Testis (tissue), 3 donors: ENCODE data around the gene AP1G1. TPM values are rescaled to one million over a fixed set of nuclear protein-coding genes. Genes with fewer than 3 reads are reported as not detected.
A peak's percentile ranks its signal among the peaks of the same experiment; 100 is the strongest.

Source experiments
- DNase-seq: peaks from one replicate; pipeline ENCODE4 v3.0.0-alpha.2; 2019
- H3K27ac ChIP-seq, 2 donors: fragments of 200-600 bp; sonication (generic); one replicate each; pipeline ENCODE4 v1.5.1; 2019
- H3K27me3 ChIP-seq: fragments of 200-600 bp; sonication (generic); one replicate; pipeline ENCODE4 v1.5.1; 2019
- H3K36me3 ChIP-seq: fragments of 200-600 bp; sonication (generic); one replicate; pipeline ENCODE4 v1.5.1; 2017; ENCODE audit warnings: low read depth; ENCODE audit errors: missing control alignments
- H3K4me1 ChIP-seq: fragments of 200-600 bp; sonication (generic); one replicate; pipeline ENCODE4 v1.5.1; 2019
- H3K4me3 ChIP-seq, 2 donors: fragments of 200-600 bp; sonication (generic); one replicate each; pipeline ENCODE4 v1.5.1; 2017 to 2019
- H3K9me3 ChIP-seq: fragments of 200-600 bp; sonication (generic); one replicate; pipeline ENCODE4 v1.5.1; 2017
- CTCF ChIP-seq, 3 experiments: fragments of 450-650 bp in 2 of 3; fragments of 200-600 bp in 1 of 3; sonication (generic) in 1 of 3; IDR thresholded peaks; one replicate each; pipeline ENCODE4 v1.5.1; 2016 to 2019; ENCODE audit warnings: antibody characterized with exemption in 3 of 3, mild to moderate bottlenecking in 2 of 3, moderate library complexity in 1 of 3
- POLR2A ChIP-seq: fragments of 450-650 bp; IDR thresholded peaks from one replicate; pipeline ENCODE4 v1.6.1; 2017; ENCODE audit warnings: antibody characterized with exemption, mild to moderate bottlenecking, moderate library complexity
- WGBS, 2 donors: methylation state at CpG; one replicate each; pipeline ENCODE4 v1.1.5; 2018; 5-methylcytosine and 5-hydroxymethylcytosine counted together
- intact Hi-C: fragments of 100-400 bp; cut with DNase I; formaldehyde crosslinking; loops from one replicate; pipeline ENCODE4 v1.15.1; 2023; ENCODE audit warnings: low total_unique reads
- polyA plus RNA-seq: library from polyadenylated mRNA; stranded (reverse); fragments of 350-450 nt; fragmentation: Illumina TruSeq; extraction: RNeasy Lipid Tissue Mini Kit (QIAGEN cat#74804); gene quantifications from one replicate; pipeline ENCODE4 v1.2.3, GENCODE V29; 2014; ENCODE audit warnings: low read depth, low replicate concordance; ENCODE audit not compliant: insufficient read depth
- total RNA-seq, 2 donors: library from RNA; depleted of rRNA; stranded (reverse); fragments of >200 nt; gene quantifications; one replicate each; pipeline ENCODE4 v1.2.3, GENCODE V29; 2016

The AP1G1 gene
- total and polyA plus RNA-seq, 3 donors from 2014 or later, result 125 to 203 (median 155) TPM

- no peak for DNase-seq
- H3K36me3 ChIP-seq, result no peaks in the 10 kb centered on the region
- no peaks in the 10 kb centered on the region for H3K4me1 ChIP-seq
- 98 to 99% methylated on average over 6 of the region's 6 CpGs for WGBS, 2 donors
- intact Hi-C loops, result no loop called here
- no peaks in the 10 kb centered on the region for H3K9me3 ChIP-seq
- no peak overlapping the region for H3K4me3 ChIP-seq
- H3K27me3 ChIP-seq, result no peaks in the 10 kb centered on the region
- no peak overlapping the region for H3K27ac ChIP-seq
- TF ChIP-seq POLR2A (no peak), CTCF (IDR thresholded peaks at IDR 0.05) (no peak)
Observed at GRCh38 chr16:71737501-71737900, 71.1 kb downstream of the AP1G1 start.

GRCh38 chr16:71734511-71734910 is 74.1 kb downstream of the AP1G1 start:
- no peak overlapping the region for H3K27ac ChIP-seq
- intact Hi-C loops, result no loop called here
- peaks cover 24% of the 10 kb centered on the region for H3K4me1 ChIP-seq
- 70 to 82% methylated on average over 5 of the region's 5 CpGs for WGBS, 2 donors
- H3K4me3 ChIP-seq, result no peak overlapping the region
- H3K27me3 ChIP-seq, result no peaks in the 10 kb centered on the region
- no peaks in the 10 kb centered on the region for H3K9me3 ChIP-seq
- TF ChIP-seq POLR2A, result no peak
- no peak for TF ChIP-seq CTCF (IDR thresholded peaks at IDR 0.05)
- no peaks in the 10 kb centered on the region for H3K36me3 ChIP-seq
- no peak for DNase-seq

- WGBS, 2 donors, result 49 to 58% methylated on average over 3 of the region's 3 CpGs
- intact Hi-C loops, result no loop called here
- no peaks in the 10 kb centered on the region for H3K36me3 ChIP-seq
- H3K4me1 ChIP-seq, result peaks cover 26% of the 10 kb centered on the region
- H3K4me3 ChIP-seq, result no peak overlapping the region
- no peaks in the 10 kb centered on the region for H3K27me3 ChIP-seq
- no peak for DNase-seq
- H3K27ac ChIP-seq, result peak overlapping the region in 1 of 2 donors; percentile 2
- TF ChIP-seq POLR2A, result no peak
- TF ChIP-seq CTCF (IDR thresholded peaks at IDR 0.05), result no peak
- no peaks in the 10 kb centered on the region for H3K9me3 ChIP-seq
Observed at GRCh38 chr16:71732587-71732986, 76.0 kb downstream of the AP1G1 start.

GRCh38 chr16:71727551-71728324 is 80.9 kb downstream of the AP1G1 start:
- 86 to 93% methylated on average over 8 of the region's 8 CpGs for WGBS, 2 donors
- intact Hi-C loops, result no loop called here
- H3K4me1 ChIP-seq, result peaks cover 57% of the 10 kb centered on the region
- no peaks in the 10 kb centered on the region for H3K27me3 ChIP-seq
- no peaks in the 10 kb centered on the region for H3K36me3 ChIP-seq
- H3K9me3 ChIP-seq, result no peaks in the 10 kb centered on the region
- no peak for DNase-seq
- H3K27ac ChIP-seq, result no peak overlapping the region
- TF ChIP-seq CTCF (IDR thresholded peaks at IDR 0.05), result no peak
- TF ChIP-seq POLR2A, result no peak
- no peak overlapping the region for H3K4me3 ChIP-seq
